IPS-11a (cell line): ENCODE data around the gene ANKRD66.

ENCODE experiments used
- H3K4me3 ChIP-seq: one replicate; pipeline ENCODE4 v1.5.1; 2013; ENCODE audit warnings: low read depth, low read length, control low read depth

Gene ANKRD66

GRCh38 chr6:46789434-46790354 lies 43.0 kb downstream of the ANKRD66 start:
- no peak overlapping the region for H3K4me3 ChIP-seq

DNA sequence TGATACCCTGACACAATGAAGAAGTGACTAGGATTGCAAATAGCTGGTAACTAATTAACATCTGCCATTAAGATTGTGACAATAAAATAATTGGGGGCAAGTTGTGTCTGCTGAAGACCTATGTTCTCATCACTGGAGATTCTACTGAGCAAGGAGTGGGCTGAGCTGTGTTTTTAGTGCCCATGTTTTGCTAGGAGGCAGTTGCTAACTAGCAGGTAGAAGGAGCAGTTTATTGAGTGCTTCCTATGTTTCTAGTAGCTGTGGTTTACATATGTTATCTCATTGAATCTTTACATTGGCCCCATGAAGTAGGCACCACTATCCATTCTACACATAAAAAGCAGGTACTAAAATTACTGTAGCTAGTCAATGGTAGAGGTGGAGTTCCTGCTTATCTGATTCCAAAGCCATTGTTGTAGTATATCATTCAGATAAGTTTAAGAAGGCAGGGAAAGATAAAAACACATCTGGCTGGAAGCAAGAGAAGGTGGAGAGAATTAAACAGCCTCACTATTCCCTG lies 43.7 kb downstream of the ANKRD66 start:
- H3K4me3 ChIP-seq = no peak overlapping the region

- H3K4me3 ChIP-seq = no peak overlapping the region
Measured at GRCh38 chr6:46792635-46793034, 45.9 kb downstream of the ANKRD66 start.

DNA sequence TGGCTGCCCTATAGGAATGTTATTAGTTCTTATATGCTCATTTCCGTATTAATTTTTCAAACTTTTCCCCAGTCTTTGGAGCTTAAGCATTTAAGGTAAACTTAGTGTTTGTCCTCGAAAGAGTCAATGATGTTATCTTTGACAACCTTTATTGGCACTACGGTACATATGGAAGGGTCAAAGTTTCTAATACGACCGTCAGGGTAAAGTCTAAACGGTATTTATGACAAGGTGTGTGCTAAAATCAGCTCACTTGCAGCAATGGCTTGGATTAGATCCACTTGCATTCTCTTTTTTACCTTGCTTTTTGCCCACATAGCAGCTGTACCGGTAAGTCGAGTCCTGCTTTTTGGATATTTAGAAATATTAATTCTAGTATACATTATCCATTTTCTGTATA lies 46.4 kb downstream of the ANKRD66 start, which contains the start of gene MEP1A:
TSS of gene MEP1A (plus strand) at position 252 of the 400 bp plus-strand sequence. CDS start at position 262, 10 bp downstream.
- no peak within 1 kb of the TSS for H3K4me3 ChIP-seq

DNA sequence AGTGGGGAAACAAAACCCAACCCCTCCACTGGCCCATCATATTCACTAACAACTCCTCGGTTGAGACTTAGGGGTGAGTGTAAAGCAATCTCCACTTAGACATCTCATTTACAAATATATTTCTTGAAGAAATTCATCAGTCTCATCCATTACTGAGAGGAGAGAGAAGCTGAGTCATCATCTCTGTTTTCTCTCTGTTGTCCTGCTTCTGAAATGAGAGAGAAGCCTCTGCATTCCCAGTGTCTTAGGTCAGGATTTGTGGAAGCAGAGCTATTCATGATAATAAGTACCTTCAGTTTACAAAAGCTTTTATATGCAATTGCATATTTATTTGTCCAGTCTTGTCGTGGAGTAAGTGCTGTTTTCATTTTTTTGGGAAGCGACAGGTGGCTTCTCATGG lies 47.3 kb downstream of the ANKRD66 start:
- no peak overlapping the region for H3K4me3 ChIP-seq

GRCh38 chr6:46795816-46796215 lies 49.1 kb downstream of the ANKRD66 start:
- H3K4me3 ChIP-seq = no peak overlapping the region

DNA sequence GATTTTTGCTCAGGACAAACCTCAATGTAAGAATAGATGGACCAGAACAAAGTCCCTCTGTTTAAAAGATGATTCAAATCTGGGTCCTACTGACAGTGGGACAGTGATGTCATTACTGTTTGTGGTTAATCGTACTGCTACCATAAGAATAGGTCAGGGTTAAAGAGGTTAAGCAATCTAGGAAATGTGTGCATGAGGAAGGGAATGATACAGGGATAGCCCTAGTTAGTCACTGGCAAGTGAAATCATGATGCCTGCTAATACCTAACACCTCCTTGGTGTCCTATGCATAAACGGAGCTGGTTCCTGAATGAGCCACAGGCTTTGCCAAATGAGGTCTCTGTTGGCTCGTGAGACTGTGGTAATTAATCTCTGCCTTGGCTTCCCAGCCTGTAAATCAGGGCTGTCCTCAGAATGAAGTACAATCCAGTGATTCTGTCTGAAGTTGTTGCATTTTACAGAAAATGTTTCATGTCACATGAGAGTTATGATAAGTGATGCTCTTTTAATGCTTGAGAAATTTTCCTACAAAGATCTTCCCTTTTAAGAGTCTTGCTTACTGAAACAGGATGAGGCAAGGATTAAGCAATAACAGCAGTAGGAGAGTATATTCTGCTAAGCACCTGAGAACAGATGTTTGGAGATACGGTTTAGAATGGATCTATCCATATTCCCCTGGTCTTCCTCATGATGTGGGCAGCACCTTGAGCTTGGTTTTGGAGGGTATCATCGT lies 50.3 kb downstream of the ANKRD66 start:
- no peak overlapping the region for H3K4me3 ChIP-seq

GRCh38 chr6:46799657-46800056 lies 52.9 kb downstream of the ANKRD66 start:
- H3K4me3 ChIP-seq = no peak overlapping the region

- no peak overlapping the region for H3K4me3 ChIP-seq
Measured at GRCh38 chr6:46808806-46809205, 62.1 kb downstream of the ANKRD66 start.
